Activated CD4-positive, alpha-beta T cell treated with anti-CD3 and anti-CD28 coated beads, Interleukin-10, Interleukin-2, amounts not matched to agents 100 ng/mL and 50 ng/mL, durations not matched to agents 16 hours and 8 hours (primary cell): Measurements from ENCODE around the gene SMS.
"Not testable (repeated sequence)": the region's sequence is repeated elsewhere in the genome, so short reads cannot be mapped to it uniquely, and the experiment has no call there.

ENCODE experiments used
- DNase-seq: peaks from one replicate; pipeline ENCODE4 v3.0.0-alpha.2; 2020

Gene SMS

DNA sequence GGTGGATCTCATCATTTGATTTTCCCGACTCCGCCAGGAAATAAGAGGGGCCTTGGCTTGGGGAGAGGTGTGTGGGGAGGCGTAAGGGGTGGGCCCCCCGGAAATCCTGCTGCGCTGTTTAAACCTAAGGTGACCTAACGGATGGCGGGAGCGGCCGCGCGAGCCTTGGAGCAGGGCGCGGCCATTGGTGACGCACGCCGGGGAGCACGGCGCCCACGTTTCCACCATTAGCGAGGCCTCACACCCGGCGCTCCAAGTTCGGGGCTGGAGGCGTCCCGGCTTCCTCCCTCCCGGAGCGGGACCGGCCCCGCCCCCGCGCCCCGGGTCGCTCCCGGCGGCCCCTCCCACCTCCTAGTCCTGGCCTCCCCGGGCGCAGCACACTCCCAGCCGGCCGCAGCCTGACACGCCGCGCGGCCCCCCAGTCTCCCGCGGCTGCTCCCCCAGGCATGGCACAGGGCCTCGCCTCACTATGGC lies at the start of gene SMS:
Gene SMS (plus strand): TSS at position 354 of the 474 bp plus-strand sequence. CDS start 116 bp downstream, at position 470.
- peak; percentile 74 for DNase-seq

DNA sequence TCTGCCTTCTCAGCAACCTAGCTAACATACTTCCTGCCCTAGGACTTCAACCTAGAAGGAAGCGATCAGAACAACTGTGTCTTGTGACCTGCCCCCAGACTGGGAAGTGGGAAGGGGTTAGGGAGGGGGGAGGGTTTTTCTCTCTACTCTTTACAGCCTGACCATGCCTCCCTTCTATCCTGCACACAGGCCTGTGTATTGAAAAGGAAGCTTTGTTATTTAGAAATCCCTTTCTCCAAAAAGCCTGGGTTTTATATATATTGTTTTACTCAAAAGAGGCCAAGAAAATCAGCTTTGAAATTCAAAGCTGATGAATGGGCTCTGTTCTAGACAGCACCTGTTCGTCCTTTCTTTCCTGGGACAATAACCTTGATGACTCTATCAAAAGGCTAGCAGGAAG lies 35.2 kb upstream of the SMS start:
- no peak for DNase-seq

- no peak for DNase-seq
These were observed 34.6 kb upstream of the SMS start for GRCh38 chrX:21905953-21906352.

DNA sequence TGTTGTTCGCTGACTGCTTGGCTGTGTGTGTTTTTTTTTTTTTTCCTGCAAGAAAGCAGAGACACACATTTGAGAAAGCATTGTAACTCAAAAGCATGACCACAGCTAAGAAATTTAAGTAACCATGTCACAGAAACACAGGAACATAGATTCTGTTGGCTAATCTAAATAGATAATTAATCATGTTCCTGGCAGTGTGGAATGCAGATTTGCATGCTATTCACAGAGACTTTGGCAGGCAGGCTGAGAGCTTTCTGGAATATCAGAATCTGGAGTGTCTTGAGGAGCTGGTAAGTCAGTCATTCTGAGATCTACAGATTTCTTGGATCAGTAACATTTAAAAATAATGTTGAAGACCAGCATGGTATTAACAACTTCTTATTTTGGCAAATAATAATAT lies 33.2 kb upstream of the SMS start:
- DNase-seq: no peak

DNA sequence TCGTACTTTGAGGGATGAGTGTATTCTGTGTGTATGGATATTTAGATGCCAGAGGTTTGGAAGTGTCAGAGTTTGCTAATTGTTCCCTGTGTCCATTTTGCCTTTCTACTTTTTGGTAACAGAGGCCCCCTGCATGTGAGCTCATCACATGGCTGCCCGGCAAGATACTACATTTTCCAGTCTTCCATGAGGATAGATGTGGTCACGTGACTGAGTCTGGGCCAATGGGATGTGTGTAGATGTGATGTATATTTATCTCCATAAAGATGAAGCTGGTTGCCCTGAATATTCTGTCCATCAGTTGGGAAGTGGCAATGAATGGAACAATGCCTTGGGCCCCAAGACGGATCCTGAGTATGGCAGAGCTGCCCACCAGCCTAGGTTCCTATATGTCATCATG lies 29.0 kb upstream of the SMS start:
- no peak for DNase-seq

DNA sequence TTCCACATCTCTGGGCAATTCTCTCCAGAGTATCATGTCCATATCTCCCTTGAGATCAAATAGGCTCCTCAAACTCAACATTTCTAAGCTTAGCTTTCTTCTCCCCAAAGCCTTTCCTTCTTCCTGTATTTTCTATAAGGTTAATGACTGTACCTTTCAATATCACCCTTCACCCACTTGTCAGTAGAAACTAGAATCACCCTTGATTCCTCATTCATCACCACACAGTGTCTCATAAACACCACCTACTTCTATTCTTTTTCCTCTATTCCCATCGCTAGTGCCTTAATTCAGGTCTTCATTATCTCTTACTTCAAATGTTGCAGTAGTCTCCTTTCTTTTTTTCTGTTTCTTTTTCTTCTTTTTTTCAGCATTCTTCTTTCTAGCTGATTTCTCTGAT lies 28.3 kb upstream of the SMS start:
- no peak for DNase-seq

DNA sequence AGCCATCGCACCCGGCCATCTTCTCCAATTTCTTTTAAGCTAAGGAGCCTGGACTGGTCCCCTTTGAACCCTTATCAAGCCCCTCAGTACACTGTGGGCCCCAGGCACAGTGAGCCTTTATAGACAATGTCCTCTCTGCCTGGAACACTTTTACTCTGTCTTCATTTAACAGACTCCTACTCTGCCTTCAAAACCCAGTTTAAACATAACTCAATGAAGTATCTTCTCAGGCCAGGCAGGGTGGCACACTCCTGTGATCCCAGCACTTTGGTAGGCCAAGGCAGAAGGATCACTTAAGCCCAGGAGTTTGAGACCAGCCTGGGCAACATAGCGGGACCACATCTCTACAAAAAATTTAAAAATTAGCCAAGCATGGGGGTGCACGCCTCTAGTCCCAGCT lies 27.5 kb upstream of the SMS start:
- no peak for DNase-seq

- DNase-seq: no peak
These were observed 14.4 kb upstream of the SMS start for GRCh38 chrX:21926116-21926515.

GRCh38 chrX:21926527-21927278 lies 13.8 kb upstream of the SMS start:
- DNase-seq: peak; percentile 79

- DNase-seq: no peak
These were observed 11.3 kb upstream of the SMS start for GRCh38 chrX:21929209-21929608.

GRCh38 chrX:21930986-21931385 lies 9.5 kb upstream of the SMS start:
- DNase-seq: no peak

- peak; percentile 60 for DNase-seq
These were observed 8.1 kb upstream of the SMS start for GRCh38 chrX:21932292-21933002.

DNA sequence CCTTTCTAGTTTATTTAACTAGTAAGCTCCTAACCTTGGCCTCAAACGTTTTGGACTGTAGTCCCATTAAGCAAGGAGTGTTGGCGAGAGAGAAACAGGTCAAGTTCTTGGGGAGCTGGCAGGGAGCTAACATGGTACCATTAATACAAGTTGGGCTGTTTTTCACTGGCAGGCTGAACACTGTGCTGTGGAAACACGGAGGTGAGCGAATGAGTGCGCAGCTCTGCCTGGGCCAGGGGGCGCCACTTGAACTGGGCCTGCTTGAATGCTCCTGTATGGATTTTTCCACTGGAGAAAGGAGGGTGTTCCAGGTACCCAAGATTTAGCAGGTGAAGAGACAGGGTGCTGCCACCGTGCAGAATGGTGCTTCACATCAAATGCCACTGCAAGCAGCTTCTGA lies 7.4 kb upstream of the SMS start:
- no peak for DNase-seq

DNA sequence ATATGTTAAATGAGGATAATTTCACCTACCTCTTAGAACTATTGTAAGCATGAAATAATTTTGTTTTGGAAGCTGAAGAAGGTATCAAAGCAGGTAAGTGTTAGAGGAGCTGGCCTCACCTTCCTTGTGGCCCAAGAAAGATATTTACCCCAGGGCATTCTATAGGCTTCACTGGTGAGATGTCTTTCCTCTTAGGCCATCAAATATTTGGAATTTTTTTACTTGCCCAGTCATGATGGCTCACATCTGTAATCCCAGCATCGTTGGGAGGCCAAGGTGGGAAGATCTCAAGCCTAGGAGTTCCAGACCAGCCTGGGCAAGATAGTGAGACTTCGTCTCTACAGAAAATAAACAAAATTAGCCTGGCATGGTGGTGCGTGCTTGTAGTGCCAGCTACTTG lies 6.1 kb upstream of the SMS start:
- DNase-seq: no peak

GRCh38 chrX:21939906-21940305 lies 603 bp upstream of the SMS start:
- DNase-seq: no peak

GRCh38 chrX:21943460-21944135 lies 3.1 kb downstream of the SMS start:
- no peak for DNase-seq

- DNase-seq: no peak
These were observed 3.7 kb downstream of the SMS start for GRCh38 chrX:21944136-21944615.

DNA sequence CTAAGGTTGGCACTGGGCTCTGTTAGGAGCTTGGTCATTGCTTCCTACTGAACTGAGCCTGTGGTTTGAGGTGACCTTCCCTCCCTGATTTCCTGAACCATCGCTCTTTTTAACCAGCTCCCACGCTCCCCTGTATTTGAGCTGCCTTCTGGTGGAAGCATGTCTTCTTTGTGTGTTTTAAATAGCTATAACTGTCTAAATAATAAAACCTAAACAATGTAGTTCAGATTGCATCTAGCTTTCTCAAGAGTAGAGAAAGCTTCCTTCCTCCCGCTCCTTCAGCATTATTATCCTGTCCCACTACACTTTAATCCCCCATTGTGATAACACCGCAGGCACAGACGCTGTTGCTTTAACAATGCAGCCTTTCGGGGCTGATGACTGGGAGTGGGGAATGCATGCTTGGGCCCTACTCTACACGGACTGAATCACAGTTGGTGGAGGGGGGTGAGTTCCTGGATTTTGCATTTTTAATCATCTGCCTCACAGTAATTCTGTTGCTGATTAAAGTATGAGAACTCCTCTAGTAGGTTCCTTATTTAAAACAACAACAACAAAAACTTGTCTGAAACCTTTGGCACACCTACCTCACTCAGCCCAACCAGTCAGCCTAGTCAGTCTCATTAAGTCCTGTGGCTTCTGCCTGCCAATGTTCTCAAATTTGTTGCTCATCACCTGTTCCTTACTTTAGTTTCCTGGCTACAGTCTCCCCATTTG lies 6.6 kb downstream of the SMS start:
- no peak for DNase-seq

DNA sequence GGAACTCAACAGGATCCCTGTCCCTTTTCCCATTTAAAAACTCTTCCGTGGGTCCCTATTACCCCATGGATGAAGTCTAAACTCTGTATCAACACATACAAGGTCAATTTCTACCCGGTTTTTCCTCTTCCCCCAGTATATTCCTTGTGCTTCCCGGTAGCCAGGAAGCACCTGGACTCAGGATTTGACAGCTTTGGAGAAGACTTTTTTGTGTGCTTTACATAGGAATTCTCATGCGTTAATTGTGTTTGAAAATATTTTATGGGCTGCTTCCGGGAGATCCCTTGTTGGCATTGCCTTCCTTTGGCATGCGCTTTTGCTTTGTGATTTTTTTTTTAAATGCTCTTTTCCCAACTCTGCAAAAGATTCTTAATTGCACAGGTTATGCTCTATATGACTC lies 7.2 kb downstream of the SMS start:
- no peak for DNase-seq

- DNase-seq: no peak
These were observed 8.5 kb downstream of the SMS start for GRCh38 chrX:21948897-21949578.

GRCh38 chrX:21949689-21950088 lies 9.2 kb downstream of the SMS start:
- DNase-seq: no peak

- not testable (repeated sequence) for DNase-seq
These were observed 10.0 kb downstream of the SMS start for GRCh38 chrX:21950557-21950956.
